NCI-H460 (cell line): ENCODE data around the gene OARD1. TPM values are rescaled to one million over a fixed set of nuclear protein-coding genes. Genes with fewer than 3 reads are reported as not detected.
A peak's percentile ranks its signal among the peaks of the same experiment; 100 is the strongest.
"Not testable (repeated sequence)": the region's sequence is repeated elsewhere in the genome, so short reads cannot be mapped to it uniquely, and the experiment has no call there.

Source experiments
- DNase-seq: peaks from one replicate; pipeline ENCODE4 v3.0.0-alpha.2; 2016; ENCODE audit warnings: low read depth; ENCODE audit errors: extremely low read depth
- polyA plus RNA-seq: library from polyadenylated mRNA; depleted of rRNA; stranded (reverse); fragments of >200 nt; gene quantifications from 2 replicates; pipeline ENCODE4 v1.2.3, GENCODE V29; 2014; cell fraction: nucleus; rRNA removed
- total RNA-seq: library from RNA; depleted of rRNA; stranded (reverse); fragments of >200 nt; shearing (Covaris generic); gene quantifications from 2 replicates; pipeline ENCODE4 v1.2.3, GENCODE V29; 2014; rRNA removed

Gene OARD1
- 17.1 and 22.6 TPM in 2 replicates for total RNA-seq
- polyA plus RNA-seq: 6.9 and 10.4 TPM in 2 replicates

GRCh38 chr6:41071923-41072835, at the start of gene OARD1:
Gene OARD1 (minus strand): TSS chr6:41072356. CDS start chr6:41071634, 722 bp downstream.
- DNase-seq: peak; percentile 99

- no peak for DNase-seq
Measured at GRCh38 chr6:41120058-41120457, 47.9 kb upstream of the OARD1 start.

- no peak for DNase-seq
Measured at GRCh38 chr6:41119508-41119907, 47.4 kb upstream of the OARD1 start.

GRCh38 chr6:41115027-41115426, 42.9 kb upstream of the OARD1 start:
- not testable (repeated sequence) for DNase-seq

- no peak for DNase-seq
Measured at GRCh38 chr6:41111017-41111416, 38.9 kb upstream of the OARD1 start.

GRCh38 chr6:41103847-41104246, 31.7 kb upstream of the OARD1 start:
- DNase-seq: no peak

- no peak for DNase-seq
Measured at GRCh38 chr6:41100871-41101287, 28.7 kb upstream of the OARD1 start.

GRCh38 chr6:41098366-41098765, 26.2 kb upstream of the OARD1 start:
- no peak for DNase-seq

GRCh38 chr6:41097467-41098090, 25.4 kb upstream of the OARD1 start:
- no peak for DNase-seq

- DNase-seq: no peak
Measured at GRCh38 chr6:41093729-41094128, 21.6 kb upstream of the OARD1 start.

- no peak for DNase-seq
Measured at GRCh38 chr6:41092421-41093140, 20.4 kb upstream of the OARD1 start.

GRCh38 chr6:41090841-41091761, 18.9 kb upstream of the OARD1 start:
- no peak for DNase-seq

GRCh38 chr6:41088451-41088850, 16.3 kb upstream of the OARD1 start:
- no peak for DNase-seq

GRCh38 chr6:41085182-41085581, 13.0 kb upstream of the OARD1 start:
- DNase-seq: no peak

GRCh38 chr6:41083072-41083471, 10.9 kb upstream of the OARD1 start:
- DNase-seq: no peak

GRCh38 chr6:41080621-41081020, 8.5 kb upstream of the OARD1 start:
- no peak for DNase-seq

- DNase-seq: no peak
Measured at GRCh38 chr6:41079080-41079479, 6.9 kb upstream of the OARD1 start.

GRCh38 chr6:41078101-41078500, 5.9 kb upstream of the OARD1 start:
- no peak for DNase-seq

- no peak for DNase-seq
Measured at GRCh38 chr6:41077536-41077935, 5.4 kb upstream of the OARD1 start.
